Ectodermal cell (in vitro differentiated cells): ENCODE data around the gene TRIP13.

ENCODE experiments used
- H3K27ac ChIP-seq: 2 replicates; pipeline ENCODE4 v1.7.0; 2013; ENCODE audit warnings: mild to moderate bottlenecking, low read depth, low read length; ENCODE audit not compliant: insufficient read depth, poor library complexity, severe bottlenecking
- H3K27me3 ChIP-seq: 2 replicates; pipeline ENCODE4 v1.7.0; 2013; ENCODE audit warnings: mild to moderate bottlenecking, low read length; ENCODE audit not compliant: insufficient read depth, control insufficient read depth, poor library complexity, severe bottlenecking
- H3K36me3 ChIP-seq: one replicate; pipeline ENCODE4 v1.7.0; 2013; ENCODE audit warnings: low read length; ENCODE audit not compliant: control insufficient read depth, insufficient read depth
- H3K4me1 ChIP-seq: one replicate; pipeline ENCODE4 v1.7.0; 2013; ENCODE audit warnings: low read length; ENCODE audit not compliant: control insufficient read depth, insufficient read depth
- H3K4me3 ChIP-seq: 2 replicates; pipeline ENCODE4 v1.7.0; 2013; ENCODE audit warnings: low read depth, low read length, control low read depth; ENCODE audit not compliant: insufficient read depth
- H3K9me3 ChIP-seq: 2 replicates; pipeline ENCODE4 v1.7.0; 2013; ENCODE audit warnings: mild to moderate bottlenecking, low read length, moderate library complexity; ENCODE audit not compliant: control insufficient read depth
- WGBS, 2 experiments: methylation state at CpG; one replicate each; pipeline ENCODE4 v1.1.7; 2013; ENCODE audit warnings: missing lambda C conversion rate in 2 of 2; 5-methylcytosine and 5-hydroxymethylcytosine counted together

The TRIP13 gene

GRCh38 chr5:946720-947625 lies 54.3 kb downstream of the TRIP13 start:
- 93% methylated on average over 30 of the region's 30 CpGs for WGBS, 2 experiments
- Histone ChIP-seq H3K27ac (no peak overlapping the region), H3K4me3 (no peak overlapping the region)

DNA sequence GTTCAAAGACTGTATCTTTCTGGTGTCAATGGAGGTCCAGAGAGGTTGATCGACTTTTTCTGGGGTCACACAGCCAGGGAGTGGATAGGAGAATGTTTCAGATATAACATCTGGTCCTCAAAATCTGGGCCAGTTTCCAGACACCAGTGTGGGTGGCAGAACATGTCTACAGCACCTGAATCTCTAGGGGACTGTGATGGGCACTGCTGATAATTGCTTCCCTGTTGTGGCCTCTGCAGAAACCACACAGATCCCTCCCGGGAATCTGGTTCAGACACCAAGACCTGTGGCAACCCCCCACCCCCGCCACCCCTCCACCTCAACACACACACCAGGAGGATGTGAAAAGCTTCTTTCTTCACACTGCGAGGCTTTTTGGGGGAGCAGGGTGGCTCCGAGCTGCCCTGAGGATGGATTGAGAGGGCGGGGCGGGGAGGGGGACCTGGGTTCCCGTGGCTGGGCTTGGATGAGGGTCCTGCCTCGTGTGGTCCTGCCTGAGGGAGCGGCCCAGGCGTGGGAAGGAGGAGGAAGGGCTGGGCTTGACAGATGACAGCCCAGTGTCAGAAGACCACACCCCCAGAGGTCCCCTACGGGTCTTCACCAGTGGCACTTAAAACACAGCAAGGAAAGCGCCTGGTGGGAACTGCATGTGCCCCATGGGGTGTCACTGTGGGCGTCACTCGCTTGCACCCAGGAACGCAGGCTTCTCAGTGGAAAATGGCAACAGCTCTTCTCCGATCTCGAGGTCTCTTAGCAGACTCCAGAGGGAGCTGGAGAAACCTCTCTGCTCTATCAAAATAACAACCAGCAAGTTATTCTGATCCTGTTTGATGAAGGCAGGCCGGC lies 55.2 kb downstream of the TRIP13 start:
- 81% methylated on average over 19 of the region's 19 CpGs for WGBS, 2 experiments
- Histone ChIP-seq H3K9me3 (no peaks in the 10 kb centered on the region), H3K4me1 (peaks cover 16% of the 10 kb centered on the region), H3K36me3 (no peaks in the 10 kb centered on the region), H3K4me3 (no peak overlapping the region), H3K27ac (no peak overlapping the region), H3K27me3 (no peaks in the 10 kb centered on the region)

More at GRCh38 chr5:946720-947625, 54.3 kb downstream of the TRIP13 start:
- Histone ChIP-seq H3K4me1 (peaks cover 16% of the 10 kb centered on the region), H3K9me3 (no peaks in the 10 kb centered on the region), H3K27me3 (no peaks in the 10 kb centered on the region), H3K36me3 (no peaks in the 10 kb centered on the region)

- WGBS, 2 experiments: 93 to 94% methylated on average over 19 of the region's 19 CpGs
- H3K27me3 ChIP-seq: no peaks in the 10 kb centered on the region
Measured at GRCh38 chr5:948472-949274, 56.0 kb downstream of the TRIP13 start.

GRCh38 chr5:949275-949543 lies 56.5 kb downstream of the TRIP13 start:
- peaks cover 16% of the 10 kb centered on the region for H3K4me1 ChIP-seq
- H3K27ac ChIP-seq: no peak overlapping the region
- H3K27me3 ChIP-seq: no peaks in the 10 kb centered on the region
- 88 to 96% methylated on average over 5 of the region's 5 CpGs for WGBS, 2 experiments
- no peak overlapping the region for H3K4me3 ChIP-seq
- H3K9me3 ChIP-seq: no peaks in the 10 kb centered on the region
- no peaks in the 10 kb centered on the region for H3K36me3 ChIP-seq

More at GRCh38 chr5:948472-949274, 56.0 kb downstream of the TRIP13 start:
- no peaks in the 10 kb centered on the region for H3K36me3 ChIP-seq
- H3K27ac ChIP-seq: no peak overlapping the region
- no peak overlapping the region for H3K4me3 ChIP-seq
- H3K9me3 ChIP-seq: no peaks in the 10 kb centered on the region
- peaks cover 16% of the 10 kb centered on the region for H3K4me1 ChIP-seq

DNA sequence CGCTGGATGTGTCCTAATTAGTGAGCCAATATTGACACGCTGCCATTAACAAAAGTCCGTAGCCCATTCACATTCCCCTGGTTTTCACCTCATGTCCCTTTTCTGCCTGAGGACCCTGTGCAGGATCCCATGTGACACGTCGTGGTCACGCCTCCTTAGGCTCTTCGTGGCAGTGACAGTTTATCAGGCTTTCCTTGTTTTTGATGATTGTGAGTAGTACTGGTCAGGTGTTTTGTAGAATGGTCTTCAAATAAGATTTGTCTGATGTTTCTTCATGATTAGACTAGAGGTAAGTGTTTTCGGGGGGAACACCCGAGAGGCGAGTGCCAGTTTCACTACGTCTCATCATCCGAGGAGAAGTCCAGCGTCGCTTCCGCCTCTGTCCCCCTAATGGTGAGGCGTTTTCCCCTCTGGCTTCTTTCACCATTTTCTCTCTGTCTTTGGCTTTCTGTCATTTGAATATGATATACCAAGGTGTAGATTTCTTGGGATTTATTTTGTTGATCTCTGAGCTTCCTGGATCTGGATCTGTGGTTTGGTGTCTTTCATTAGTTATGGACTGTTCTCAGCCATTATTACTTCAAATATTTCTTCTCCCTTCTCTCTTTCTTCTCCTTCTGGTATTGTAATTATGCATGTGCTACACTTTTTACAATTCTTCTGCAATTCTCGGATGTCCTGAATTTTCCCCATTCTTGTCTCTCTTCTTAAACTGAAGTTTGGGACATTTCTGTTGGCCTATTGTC lies 57.3 kb downstream of the TRIP13 start:
- Histone ChIP-seq H3K4me3 (no peak overlapping the region), H3K27ac (no peak overlapping the region), H3K36me3 (no peaks in the 10 kb centered on the region), H3K9me3 (no peaks in the 10 kb centered on the region), H3K4me1 (peaks cover 16% of the 10 kb centered on the region), H3K27me3 (no peaks in the 10 kb centered on the region)
- 93 to 95% methylated on average over 17 of the region's 17 CpGs for WGBS, 2 experiments

DNA sequence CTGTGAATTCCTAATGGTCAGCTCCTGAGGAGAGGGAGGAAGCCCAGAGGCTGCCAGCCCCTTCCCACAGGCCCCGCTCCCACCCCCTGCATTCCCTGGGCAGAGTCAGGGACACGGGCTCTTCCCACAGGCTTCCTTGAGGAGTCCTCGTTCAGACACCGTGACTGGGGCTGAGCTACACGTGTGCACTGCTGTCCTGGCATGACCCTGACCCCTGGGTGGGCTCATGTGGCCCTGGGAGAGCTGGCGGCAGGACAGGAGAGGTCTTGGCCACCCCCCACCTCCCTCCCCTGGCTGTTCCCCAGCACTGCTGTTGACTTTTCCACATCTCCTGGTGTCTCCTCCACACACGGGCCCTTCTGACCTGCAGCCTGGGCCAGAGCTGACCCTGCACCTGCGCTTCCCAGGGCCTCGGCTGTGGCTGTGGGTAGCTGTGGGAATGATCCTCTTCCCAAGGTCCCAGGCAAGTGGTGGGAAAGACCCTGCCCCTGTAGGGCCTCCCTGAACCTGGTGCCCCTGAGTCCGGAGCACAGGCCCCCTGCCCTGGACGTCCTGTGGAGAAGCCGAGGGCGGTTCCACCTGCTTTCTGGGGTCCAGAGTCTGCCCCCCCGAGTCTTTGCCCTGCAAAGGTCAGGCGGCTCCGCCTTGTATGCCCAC lies 59.4 kb downstream of the TRIP13 start:
- H3K36me3 ChIP-seq: no peaks in the 10 kb centered on the region
- H3K27me3 ChIP-seq: no peaks in the 10 kb centered on the region
- H3K4me3 ChIP-seq: no peak overlapping the region
- H3K27ac ChIP-seq: no peak overlapping the region
- 91 to 92% methylated on average over 16 of the region's 16 CpGs for WGBS, 2 experiments
- H3K4me1 ChIP-seq: peaks cover 6% of the 10 kb centered on the region
- no peaks in the 10 kb centered on the region for H3K9me3 ChIP-seq

GRCh38 chr5:952597-953271 lies 60.0 kb downstream of the TRIP13 start:
- 90 to 93% methylated on average over 12 to 13 of the region's 13 CpGs for WGBS, 2 experiments
- Histone ChIP-seq H3K36me3 (no peaks in the 10 kb centered on the region), H3K4me1 (peaks cover 8% of the 10 kb centered on the region), H3K9me3 (no peaks in the 10 kb centered on the region), H3K27ac (no peak overlapping the region), H3K27me3 (no peaks in the 10 kb centered on the region), H3K4me3 (no peak overlapping the region)

DNA sequence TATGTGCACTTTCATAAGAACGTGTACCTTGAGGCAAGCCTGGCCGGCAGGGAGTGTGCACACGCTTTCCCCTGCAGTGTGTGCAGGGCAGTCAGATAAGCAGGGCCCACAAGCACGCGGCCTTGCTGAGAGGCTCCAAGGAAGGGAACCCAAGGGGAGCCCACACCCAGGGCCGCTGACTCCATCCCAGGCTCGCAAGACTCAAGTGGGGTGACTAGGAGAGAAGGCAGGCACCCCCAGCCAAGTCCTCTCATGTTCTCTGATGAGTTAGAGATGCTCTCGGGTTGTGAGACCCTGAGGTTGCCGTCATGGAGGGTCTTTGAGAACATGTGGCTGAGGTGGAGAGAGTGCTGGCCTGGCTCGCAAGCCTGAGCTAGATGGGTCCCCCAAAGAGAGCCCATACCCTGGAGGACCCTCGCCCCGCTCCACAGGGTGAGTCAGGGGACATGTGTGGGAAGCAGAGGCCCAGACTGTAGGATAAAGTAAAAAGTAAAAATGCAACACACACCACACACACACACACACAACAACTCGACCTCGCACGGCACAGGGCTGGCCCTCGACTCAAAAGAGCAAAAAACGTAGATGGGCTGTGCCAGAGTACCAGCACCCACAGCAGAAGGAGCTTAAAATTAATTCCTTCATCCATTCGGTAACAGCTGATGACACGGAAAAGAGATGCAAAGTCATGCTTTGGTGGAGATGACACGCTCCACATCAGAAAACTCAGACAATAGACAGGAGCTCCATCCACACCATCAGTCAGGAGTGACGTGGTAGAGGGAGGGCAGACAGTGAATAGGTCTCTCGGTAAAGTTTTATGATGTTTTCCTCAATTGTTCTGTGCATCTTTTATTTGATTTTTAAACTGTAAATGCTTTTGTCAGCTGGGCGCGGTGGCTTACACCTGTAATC lies 61.1 kb downstream of the TRIP13 start:
- no peaks in the 10 kb centered on the region for H3K27me3 ChIP-seq
- WGBS, 2 experiments: 93% methylated on average over 24 of the region's 24 CpGs
- H3K4me1 ChIP-seq: peaks cover 8% of the 10 kb centered on the region
- no peak overlapping the region for H3K27ac ChIP-seq
- H3K4me3 ChIP-seq: no peak overlapping the region
- no peaks in the 10 kb centered on the region for H3K36me3 ChIP-seq
- no peaks in the 10 kb centered on the region for H3K9me3 ChIP-seq
